Skeletal muscle satellite cell (primary cell): ENCODE data around the gene MEF2C.

Experiments
- H3K27me3 ChIP-seq: 2 replicates; pipeline ENCODE4 v1.7.0; 2013; ENCODE audit warnings: low read length; ENCODE audit not compliant: control insufficient read depth, insufficient read depth
- H3K36me3 ChIP-seq: 2 replicates; pipeline ENCODE4 v1.7.0; 2013; ENCODE audit warnings: mild to moderate bottlenecking, control low read depth, low read length; ENCODE audit not compliant: insufficient read depth
- H3K4me1 ChIP-seq: 2 replicates; pipeline ENCODE4 v1.7.0; 2013; ENCODE audit warnings: low read length; ENCODE audit not compliant: control insufficient read depth, insufficient read depth
- H3K4me2 ChIP-seq: 2 replicates; pipeline ENCODE4 v1.7.0; 2013; ENCODE audit warnings: mild to moderate bottlenecking, low read length
- H3K4me3 ChIP-seq: 2 replicates; pipeline ENCODE4 v1.7.0; 2013; ENCODE audit warnings: low read length
- H3K9ac ChIP-seq: 2 replicates; pipeline ENCODE4 v1.7.0; 2013; ENCODE audit warnings: mild to moderate bottlenecking, low read depth, low read length, moderate library complexity
- H3K9me3 ChIP-seq: replicated peaks from 2 replicates; pipeline ENCODE4 v1.7.0; 2013; ENCODE audit warnings: mild to moderate bottlenecking, control low read depth, low read length

The MEF2C gene

DNA sequence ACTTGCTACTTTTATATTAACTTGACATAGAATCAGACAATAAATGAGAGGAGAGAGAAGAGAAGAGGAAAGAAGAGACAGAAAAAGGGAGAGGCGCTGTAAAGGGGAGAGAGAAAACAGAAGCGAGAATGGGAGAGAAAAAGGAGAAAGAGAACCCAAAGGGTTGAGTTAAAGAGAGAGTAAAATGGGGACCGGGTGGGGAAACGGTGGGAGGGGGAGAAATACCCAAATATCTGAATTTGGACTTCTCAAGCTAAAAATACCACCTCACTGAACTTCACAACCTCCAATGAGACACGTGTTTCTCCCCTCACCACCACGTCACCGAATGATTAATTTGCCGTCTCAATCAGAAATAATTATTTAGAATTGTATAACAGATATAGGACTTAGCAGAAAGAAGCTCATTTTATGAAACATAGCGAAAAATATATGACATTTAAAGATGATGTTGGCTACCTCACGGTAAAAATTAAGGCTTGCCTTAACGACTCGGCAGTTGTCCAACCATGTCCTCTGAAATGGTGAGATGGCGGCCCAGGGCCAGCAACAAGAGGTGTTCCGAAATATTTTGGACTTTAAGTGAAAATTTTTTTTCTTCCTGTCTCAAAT lies 204.1 kb downstream of the MEF2C start:
- peaks cover 96% of the 10 kb centered on the region for H3K27me3 ChIP-seq
- H3K36me3 ChIP-seq: no peaks in the 10 kb centered on the region
- peaks cover 5% of the 10 kb centered on the region for H3K9me3 ChIP-seq
- peaks cover 13% of the 10 kb centered on the region for H3K4me1 ChIP-seq
- H3K9ac ChIP-seq: no peak overlapping the region
- H3K4me3 ChIP-seq: no peak overlapping the region
- H3K4me2 ChIP-seq: no peak overlapping the region

GRCh38 chr5:88677943-88678769 lies 204.8 kb downstream of the MEF2C start:
- Histone ChIP-seq H3K4me2 (no peak overlapping the region), H3K9ac (no peak overlapping the region), H3K27me3 (peaks cover 96% of the 10 kb centered on the region), H3K9me3 (peaks cover 5% of the 10 kb centered on the region), H3K36me3 (no peaks in the 10 kb centered on the region), H3K4me3 (no peak overlapping the region), H3K4me1 (peaks cover 13% of the 10 kb centered on the region)

DNA sequence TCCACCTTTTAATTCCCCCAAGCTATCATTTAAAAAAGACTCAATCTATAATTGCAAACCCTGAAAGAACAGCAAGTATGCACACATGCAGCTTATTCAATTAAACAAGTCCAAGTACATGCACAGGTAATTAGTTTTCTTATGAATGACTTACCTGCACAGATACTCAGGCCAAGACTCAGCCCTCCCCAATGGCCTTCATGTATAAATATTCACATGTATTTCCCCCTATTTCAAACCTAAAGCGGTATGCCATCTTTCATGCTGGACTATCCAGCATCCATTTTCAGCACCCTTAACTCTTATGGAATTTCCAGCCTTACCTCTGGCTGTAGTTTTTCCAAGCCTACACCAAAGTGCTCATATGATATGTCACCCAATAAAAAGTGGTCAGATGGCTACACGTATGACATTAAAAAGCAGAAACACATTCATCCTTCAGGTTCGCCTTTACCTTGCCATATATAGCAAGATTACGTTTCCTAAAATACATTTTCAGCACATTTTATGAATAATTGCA lies 205.5 kb downstream of the MEF2C start:
- Histone ChIP-seq H3K27me3 (peaks cover 96% of the 10 kb centered on the region), H3K4me1 (peaks cover 13% of the 10 kb centered on the region), H3K4me2 (no peak overlapping the region), H3K4me3 (no peak overlapping the region), H3K36me3 (no peaks in the 10 kb centered on the region), H3K9me3 (peaks cover 5% of the 10 kb centered on the region), H3K9ac (no peak overlapping the region)

GRCh38 chr5:88676637-88677375 lies 206.2 kb downstream of the MEF2C start:
- Histone ChIP-seq H3K4me3 (no peak overlapping the region), H3K4me1 (peaks cover 13% of the 10 kb centered on the region), H3K36me3 (no peaks in the 10 kb centered on the region), H3K9ac (no peak overlapping the region), H3K4me2 (no peak overlapping the region), H3K27me3 (peaks cover 96% of the 10 kb centered on the region), H3K9me3 (peaks cover 5% of the 10 kb centered on the region)

DNA sequence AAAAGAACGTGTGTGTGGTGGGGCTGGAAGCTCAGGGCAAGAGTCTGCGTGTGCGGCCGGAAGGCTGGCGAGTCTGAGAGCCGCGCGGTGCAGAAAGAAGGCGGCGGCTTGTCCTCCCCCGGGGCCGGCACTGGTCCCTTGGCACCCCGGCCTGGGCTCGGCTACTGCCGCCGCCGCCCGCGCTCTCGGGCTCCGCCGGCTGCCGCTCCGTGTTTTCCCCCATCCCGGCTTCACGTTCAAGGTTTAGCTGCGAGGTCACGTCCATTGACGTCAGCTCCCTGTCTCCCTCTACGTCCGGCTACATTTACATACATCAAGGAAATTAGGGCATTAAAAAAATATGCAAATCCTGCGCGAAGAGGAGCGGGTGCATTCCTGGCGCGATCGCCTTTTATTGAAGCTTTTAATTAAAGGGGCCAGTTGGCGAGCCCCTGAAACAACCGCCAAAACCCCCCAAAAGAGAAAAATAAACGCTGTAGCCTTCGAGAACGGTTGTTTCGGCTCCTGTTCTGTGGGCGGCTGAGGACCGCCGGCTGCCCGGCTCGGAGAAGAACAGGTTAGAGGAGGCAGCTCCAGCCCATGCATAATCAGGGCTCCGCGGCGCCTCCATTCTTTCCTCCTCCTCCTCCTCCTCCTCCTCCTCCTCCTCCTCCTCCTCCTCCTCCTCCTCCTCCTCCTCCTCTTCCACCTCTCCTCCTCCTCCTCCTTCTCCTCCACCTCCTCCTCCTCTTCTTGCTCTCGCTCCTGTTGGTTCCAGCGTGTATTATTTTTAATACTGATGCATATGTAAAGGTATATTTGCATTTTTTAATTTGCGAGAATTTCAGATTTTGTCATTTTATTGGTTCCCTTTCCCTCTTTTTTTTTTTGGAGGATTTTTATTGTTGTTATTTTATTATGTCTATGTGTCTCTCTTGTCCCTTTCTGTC lies 207.0 kb downstream of the MEF2C start:
- Histone ChIP-seq H3K4me3 (peak overlapping the region; percentile 9), H3K27me3 (peaks cover 96% of the 10 kb centered on the region), H3K9ac (no peak overlapping the region), H3K4me1 (peaks cover 13% of the 10 kb centered on the region), H3K4me2 (peak overlapping the region; percentile 57), H3K9me3 (peaks cover 5% of the 10 kb centered on the region), H3K36me3 (no peaks in the 10 kb centered on the region)

GRCh38 chr5:88675168-88675707 lies 207.7 kb downstream of the MEF2C start:
- Histone ChIP-seq H3K27me3 (peaks cover 97% of the 10 kb centered on the region), H3K4me2 (peak overlapping the region; percentile 83), H3K36me3 (no peaks in the 10 kb centered on the region), H3K4me3 (peak overlapping the region; percentile 58), H3K9ac (no peak overlapping the region), H3K9me3 (peaks cover 5% of the 10 kb centered on the region), H3K4me1 (peaks cover 11% of the 10 kb centered on the region)

DNA sequence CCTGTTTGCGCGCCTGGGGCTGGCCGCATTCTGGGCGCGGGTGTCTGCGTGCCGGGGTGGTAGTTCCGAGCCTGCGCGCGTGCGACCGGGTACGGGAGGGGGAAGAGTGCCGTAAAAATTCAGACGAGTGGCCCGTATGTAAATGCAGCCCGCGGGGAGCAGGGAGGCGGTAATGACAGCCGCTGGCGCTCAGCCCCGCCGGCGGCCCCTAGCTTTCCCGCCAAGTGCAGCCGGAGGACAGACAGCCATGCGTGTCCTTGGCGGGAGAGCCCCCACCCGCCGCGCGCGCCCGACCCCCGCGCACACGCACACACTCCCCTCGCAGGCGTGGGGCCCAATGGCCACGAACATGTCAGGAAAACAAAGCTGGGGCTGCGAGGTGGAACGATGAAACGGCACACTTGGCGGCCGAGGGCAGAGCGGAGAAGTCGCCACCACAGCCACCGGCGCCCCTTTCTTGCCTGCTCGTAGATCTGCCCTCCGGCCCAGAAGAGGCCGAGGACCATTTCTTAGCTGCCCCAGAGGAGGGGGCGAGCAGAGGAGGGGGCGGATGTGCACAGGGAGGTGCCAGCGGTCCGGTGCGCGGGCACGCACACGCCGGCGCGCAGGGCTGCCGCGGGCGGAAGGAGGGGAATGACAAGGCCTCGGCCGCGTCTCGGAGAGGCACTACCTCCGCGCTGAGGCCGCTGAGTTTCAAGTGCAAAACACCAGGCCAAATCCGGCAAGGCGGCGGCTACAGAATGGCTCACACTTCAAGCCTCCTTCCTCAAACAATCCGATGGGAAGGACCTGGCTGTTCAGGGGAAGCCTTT lies 208.4 kb downstream of the MEF2C start:
- H3K4me1 ChIP-seq: peaks cover 9% of the 10 kb centered on the region
- H3K9ac ChIP-seq: no peak overlapping the region
- peaks cover 97% of the 10 kb centered on the region for H3K27me3 ChIP-seq
- H3K36me3 ChIP-seq: no peaks in the 10 kb centered on the region
- H3K4me3 ChIP-seq: peak overlapping the region; percentile 58
- H3K9me3 ChIP-seq: peaks cover 5% of the 10 kb centered on the region
- peak overlapping the region; percentile 83 for H3K4me2 ChIP-seq

DNA sequence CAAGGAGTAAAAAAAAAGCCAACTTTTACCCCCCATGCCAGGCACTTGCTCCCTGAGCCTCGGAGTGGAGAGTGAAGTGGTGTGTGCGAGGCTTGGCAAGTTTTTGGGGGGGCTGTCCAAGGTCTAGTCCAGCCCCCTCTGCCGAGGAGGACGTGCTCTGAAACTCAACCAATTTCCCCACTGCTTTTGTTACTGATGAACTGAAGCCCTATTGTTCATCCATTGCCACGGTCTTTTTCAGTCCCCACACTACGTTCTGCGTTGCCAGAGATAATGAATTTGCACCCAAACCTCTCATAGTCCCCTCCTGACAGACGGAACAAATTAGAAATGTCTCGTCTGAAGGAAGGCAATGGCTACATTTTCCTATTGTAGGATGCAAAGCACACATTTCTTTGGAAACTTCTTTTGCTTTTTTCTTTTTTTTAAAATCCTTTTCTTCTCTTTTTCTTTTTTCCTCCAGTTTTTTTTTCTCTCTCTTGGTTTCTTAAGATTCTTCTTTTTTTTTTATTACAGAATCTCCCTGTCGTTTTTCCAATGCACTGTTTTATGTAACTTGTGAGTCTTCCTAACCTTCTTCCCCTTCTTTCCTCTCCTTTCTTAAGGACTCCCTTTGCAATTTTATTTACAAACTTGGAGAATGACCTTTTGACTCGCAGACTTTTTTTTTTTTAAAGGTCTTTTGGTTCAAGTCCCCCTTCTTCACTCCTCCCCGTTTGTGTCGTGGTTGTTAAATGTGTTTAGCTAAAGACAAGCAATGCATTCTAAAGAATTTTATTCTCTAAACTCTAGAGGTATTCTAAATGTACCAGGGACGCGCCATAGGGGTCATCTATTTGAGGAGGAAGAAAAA lies 209.5 kb downstream of the MEF2C start:
- H3K27me3 ChIP-seq: peaks cover 95% of the 10 kb centered on the region
- no peak overlapping the region for H3K4me3 ChIP-seq

DNA sequence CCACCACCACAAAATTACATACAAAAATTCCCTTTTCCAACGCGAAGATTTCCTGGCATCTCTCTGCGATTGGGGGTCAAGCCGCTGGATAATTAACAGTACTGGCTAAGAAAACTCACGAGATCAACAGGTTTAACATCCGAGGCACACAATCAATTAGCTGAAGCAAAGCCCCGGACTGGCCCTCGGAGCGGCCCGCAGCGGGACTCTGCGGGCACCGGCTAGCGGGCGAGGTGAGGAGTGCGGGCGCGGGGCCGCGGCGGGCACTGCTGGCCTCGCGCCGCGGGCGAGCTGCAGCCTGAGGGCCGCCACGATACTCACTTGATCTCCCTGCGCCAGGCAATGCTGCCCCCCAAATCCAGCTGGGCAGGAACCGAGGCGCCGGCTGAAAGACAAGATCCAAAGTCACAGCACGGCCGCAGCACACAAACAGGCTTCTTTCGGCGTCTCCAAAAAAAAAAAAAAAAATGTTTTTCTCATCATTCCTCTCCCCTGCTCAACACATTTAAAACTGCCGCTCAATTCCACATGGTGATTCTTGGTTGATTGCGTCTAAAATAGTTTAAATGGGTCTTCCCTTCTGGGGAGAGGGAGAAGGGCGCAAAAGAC lies 210.2 kb downstream of the MEF2C start:
- Histone ChIP-seq H3K9ac (no peak overlapping the region), H3K4me1 (peaks cover 9% of the 10 kb centered on the region), H3K36me3 (no peaks in the 10 kb centered on the region), H3K4me3 (no peak overlapping the region), H3K9me3 (peaks cover 5% of the 10 kb centered on the region), H3K27me3 (peaks cover 97% of the 10 kb centered on the region), H3K4me2 (no peak overlapping the region)

More for the DNA sequence above, 209.5 kb downstream of the MEF2C start:
- peaks cover 9% of the 10 kb centered on the region for H3K4me1 ChIP-seq
- no peak overlapping the region for H3K4me2 ChIP-seq
- H3K9ac ChIP-seq: no peak overlapping the region
- peaks cover 5% of the 10 kb centered on the region for H3K9me3 ChIP-seq
- H3K36me3 ChIP-seq: no peaks in the 10 kb centered on the region
